H4 (cell line): Measurements from ENCODE around the gene WT1. TPM values are rescaled to one million over a fixed set of nuclear protein-coding genes. Genes with fewer than 3 reads are reported as not detected.
"Not testable (repeated sequence)": the region's sequence is repeated elsewhere in the genome, so short reads cannot be mapped to it uniquely, and the experiment has no call there.

Source experiments
- DNase-seq: peaks from one replicate; pipeline ENCODE4 v3.0.0-alpha.2; 2015; ENCODE audit warnings: low spot score
- total RNA-seq: library from RNA; depleted of rRNA; stranded (reverse); fragments of >200 nt; shearing (Covaris generic); gene quantifications from 2 replicates; pipeline ENCODE4 v1.2.3, GENCODE V29; 2014

The WT1 gene
- total RNA-seq, 1 experiment from 2014 or later, result not detected

DNA sequence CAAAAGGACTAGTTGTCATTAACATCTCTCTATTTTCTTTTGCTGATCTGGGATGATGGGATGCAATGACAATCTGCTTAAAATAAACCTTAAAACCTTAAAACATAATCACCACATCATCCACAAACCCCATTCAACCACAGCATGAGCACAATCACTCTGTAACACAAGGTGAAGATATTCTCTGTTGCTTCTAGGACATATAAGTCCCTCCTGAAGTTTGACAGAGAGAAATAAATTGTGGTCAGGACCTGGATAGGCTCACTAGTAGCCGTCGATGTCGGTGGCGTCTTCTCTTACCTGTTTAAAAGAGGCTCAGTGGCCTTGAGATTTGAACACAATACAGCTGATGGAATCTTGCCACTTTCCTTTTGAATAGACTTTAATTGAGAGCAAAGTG lies 47.9 kb downstream of the WT1 start:
- DNase-seq, result no peak

GRCh38 chr11:32386770-32387377 lies 48.5 kb downstream of the WT1 start:
- peak; percentile 43 for DNase-seq

DNA sequence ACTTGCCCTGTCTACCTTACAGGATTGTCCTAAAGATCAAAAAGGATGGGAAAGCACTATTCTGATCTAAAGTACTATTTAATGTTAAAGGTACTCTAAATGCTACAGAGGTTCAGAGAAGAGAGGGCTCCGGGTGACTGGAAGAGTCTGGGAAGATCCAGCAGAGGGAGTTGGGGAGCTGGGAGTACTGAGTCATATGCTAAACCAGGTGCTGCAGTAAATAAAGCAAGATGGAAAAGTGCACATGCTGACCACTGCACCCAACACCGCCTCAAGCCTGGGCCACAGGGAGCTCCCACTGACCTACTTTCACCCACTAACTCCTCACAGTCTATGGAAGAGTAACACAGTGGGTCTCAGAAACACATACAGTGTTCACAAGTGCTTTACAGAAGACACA lies 49.3 kb downstream of the WT1 start:
- peak; percentile 67 for DNase-seq

DNA sequence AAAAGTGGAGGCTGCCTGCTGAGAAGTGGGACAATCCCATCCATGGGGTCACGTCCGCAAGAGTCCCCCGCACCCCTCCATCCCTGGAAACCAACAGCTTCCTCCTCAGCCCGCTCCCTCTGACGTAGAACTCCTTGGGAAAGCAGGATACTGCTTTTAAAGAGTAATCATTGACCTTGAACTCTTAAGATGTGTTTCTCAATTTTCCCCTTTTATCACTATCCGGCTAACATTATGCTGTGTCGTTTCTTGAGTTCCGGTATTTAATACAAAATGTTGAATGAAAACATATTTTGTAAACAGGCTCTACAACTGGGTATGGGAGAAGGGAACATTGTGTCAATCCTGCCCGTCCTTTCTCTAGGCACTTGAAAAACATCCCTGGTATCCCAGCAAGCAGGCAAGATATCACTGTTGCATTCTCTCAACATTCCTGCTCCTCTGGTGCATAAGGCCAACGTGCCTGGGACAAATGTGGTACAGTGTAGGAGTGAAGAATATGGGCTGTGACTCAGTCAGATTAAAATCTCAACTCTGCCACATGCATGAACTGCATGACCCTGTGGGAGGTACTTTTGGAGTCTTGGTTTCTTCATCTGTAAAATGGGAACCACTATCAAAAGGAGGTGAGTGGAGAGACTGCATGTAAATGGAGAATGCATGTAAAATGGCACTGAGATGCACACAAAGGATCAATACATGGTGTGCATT lies 52.8 kb downstream of the WT1 start:
- no peak for DNase-seq

GRCh38 chr11:32381179-32381578 lies 54.2 kb downstream of the WT1 start:
- DNase-seq, result no peak

- DNase-seq, result no peak
These were observed 55.6 kb downstream of the WT1 start for GRCh38 chr11:32379719-32380118.

DNA sequence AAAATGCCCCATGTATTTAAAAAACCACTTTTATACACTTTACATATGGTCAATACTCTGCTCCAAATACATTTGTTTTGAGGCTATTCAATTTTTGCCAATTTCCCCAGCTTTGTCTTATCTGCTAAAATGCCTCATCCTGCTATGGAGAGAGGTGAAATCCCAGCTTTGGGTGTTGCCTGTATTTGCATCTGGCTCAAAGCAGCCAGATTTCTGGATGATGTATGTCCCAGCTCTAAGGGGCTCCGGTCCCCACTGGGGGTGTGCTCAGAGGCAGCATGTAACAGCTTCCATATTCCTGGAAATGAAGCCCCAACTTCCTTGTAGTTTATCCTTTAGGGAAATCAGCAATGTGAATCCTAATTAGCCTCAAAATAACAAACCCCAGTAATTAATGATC lies 59.5 kb downstream of the WT1 start:
- no peak for DNase-seq

DNA sequence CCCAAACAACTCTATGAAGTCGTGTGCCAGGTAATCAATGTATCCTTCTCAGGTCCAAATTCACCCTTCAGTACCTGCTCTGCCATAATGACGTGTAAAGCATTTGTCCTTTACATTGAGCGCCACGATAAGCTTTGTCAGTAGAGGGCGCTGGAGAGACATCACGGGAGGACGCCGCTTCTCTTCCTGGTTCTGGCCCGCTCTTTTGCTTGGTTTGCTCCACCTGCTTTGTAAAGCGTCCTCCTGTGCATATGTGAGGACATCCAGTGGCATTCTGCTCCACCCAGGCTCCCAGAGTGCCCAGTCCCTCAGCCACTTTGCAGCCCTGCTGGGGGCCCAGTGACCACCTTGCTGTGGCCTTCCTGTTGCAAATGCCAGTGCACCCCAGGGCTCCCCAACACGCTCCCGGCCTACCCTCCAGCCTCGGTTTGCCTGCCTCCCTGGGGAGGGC lies 61.1 kb downstream of the WT1 start:
- peak; percentile 48 for DNase-seq

- DNase-seq, result not testable (repeated sequence)
These were observed 65.4 kb downstream of the WT1 start for GRCh38 chr11:32369987-32370386.

GRCh38 chr11:32366666-32367065 lies 68.7 kb downstream of the WT1 start:
- no peak for DNase-seq

DNA sequence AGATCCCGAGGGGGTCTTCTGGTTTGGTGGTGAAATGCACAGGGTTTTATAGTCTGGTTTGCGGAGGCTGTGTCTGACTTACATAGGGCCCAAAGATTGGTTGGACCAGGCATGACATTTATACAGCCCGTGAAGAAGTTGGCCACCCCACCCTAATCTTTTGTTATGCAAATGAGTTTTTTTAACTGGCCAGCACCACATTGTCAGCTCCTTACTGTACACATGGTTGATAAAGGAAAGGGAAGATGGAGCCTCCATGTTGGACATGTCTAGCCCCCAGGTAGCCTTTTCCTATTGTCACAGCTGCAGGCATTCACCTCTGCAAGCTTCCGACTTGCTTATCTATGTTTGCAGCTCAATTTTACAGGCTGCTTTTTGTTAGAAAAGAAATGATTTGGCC lies 70.1 kb downstream of the WT1 start:
- no peak for DNase-seq

DNA sequence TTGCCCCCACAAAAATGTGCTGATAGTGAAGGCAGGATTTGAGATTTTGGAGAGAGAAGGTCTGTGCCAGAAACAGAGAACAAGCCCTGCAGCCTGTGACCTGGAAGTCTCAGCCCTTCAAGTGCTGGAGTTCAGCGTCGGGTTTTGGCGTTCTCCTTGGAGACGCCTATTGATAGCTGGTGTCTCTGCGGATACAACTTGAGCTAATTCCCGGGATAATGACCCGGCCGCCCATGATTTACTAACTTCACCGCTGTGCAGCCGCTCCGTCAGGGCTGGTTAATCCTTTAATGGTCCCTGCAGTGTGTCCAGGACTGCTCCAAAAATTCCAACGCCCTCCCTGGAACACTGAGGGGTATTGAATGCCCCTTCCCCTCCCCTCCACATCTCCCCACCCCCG lies 76.6 kb downstream of the WT1 start:
- no peak for DNase-seq

- no peak for DNase-seq
These were observed 81.5 kb downstream of the WT1 start for GRCh38 chr11:32353884-32354283.

DNA sequence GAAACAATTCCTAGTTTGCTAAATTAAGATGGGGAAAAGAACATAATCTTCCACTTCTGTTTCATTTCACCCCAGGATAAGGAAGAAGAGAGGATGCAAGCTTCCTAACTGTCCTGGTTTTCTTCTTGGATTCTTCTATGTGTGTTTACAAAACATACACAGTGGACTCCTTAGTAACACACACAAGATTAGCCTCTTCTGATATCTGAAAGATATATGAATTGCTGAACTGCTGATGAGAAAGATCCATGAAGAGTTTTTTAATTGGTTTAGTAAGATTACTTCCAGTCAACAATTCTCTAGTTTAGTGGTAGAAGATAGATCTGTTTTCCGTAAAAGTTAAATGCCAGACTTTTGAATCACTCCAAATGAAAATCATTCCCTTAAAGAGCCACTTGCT lies 86.8 kb downstream of the WT1 start:
- DNase-seq, result no peak

GRCh38 chr11:32344946-32345345 lies 90.4 kb downstream of the WT1 start:
- DNase-seq, result no peak

- no peak for DNase-seq
These were observed 91.9 kb downstream of the WT1 start for GRCh38 chr11:32343325-32344008.

DNA sequence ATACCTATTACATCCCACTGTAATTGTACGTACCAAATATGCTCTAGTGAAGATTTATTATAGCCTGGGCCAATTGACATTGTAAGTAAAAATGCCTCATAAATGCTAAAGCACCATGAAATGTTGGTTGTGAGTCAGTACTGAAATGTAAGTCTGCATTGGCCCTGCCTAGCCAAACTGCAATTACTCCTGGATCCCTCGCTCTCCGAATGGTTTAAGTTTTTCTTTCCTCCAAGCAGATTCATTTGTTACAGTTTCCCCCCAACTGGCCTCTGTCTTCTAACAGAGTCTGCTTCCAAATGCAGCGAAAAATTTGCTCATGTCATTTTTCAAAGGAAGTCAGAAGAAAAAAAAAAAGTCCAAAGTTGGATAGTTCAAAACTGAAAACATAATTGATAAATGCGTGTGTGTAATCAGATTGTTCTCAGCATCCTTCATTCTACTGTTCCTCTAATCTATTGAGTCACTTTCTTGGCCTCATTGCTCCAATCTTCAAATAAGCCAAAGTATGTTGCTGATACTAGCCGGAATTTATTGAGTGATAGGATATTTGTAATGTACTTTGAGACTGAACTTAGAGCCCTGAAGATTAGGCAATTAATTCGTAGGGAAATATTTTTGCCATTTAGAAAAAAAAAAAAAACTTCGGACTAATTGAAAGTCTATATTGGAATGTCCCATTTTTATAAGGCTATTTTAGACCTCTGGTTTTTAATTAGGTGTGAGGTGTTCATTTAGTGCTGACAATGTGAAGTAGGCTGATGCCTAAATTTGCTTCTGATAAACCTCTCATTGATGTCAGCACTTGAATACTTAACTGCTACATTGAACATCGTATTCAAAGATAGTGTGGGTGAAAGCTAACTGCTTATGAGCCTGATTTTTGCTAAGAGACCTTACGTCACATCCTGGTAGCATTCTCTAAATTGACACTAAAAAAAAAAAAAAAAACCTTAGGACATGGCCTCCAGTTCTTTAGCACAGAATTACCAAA lies 93.4 kb downstream of the WT1 start:
- no peak for DNase-seq

DNA sequence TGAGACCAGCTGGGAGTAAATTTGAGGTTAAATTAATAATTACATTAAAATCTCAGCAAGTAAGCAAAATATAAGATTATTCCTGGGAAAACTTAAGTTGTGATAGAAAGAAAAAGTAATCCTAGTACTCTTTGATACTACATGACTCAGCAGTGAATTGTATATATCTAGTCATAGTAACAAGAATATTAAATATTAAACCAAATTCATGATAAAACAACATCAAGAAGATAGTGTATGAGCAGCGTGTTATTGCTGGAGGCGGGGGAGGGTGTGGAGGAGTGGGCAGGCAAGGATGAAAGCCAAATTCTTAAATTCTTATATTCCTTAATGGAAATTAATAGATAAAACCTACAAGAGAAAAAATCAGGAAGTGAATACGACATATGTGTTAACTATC lies 95.2 kb downstream of the WT1 start:
- DNase-seq, result no peak
